GM19468 (cell line): Measurements from ENCODE around the gene C16orf89.
"Not testable (repeated sequence)": the region's sequence is repeated elsewhere in the genome, so short reads cannot be mapped to it uniquely, and the experiment has no call there.

Source experiments
- ATAC-seq: cut with Tn5 transposase; IDR thresholded peaks from one replicate; pipeline ENCODE4 v1.9.1; 2021; ENCODE audit warnings: mild to moderate bottlenecking, moderate library complexity, moderate number of reproducible peaks; ENCODE audit not compliant: unreplicated experiment; ENCODE audit errors: extremely low read depth

The C16orf89 gene

GRCh38 chr16:5065813-5066212 is at the start of gene C16orf89:
Gene C16orf89 (minus strand): TSS chr16:5065956. CDS start chr16:5065908, 48 bp downstream.
- ATAC-seq, result no peak

GRCh38 chr16:5110933-5111332 is 45.2 kb upstream of the C16orf89 start:
- not testable (repeated sequence) for ATAC-seq

GRCh38 chr16:5108505-5109158 is 42.9 kb upstream of the C16orf89 start:
- no peak for ATAC-seq

- ATAC-seq, result not testable (repeated sequence)
These were observed 39.3 kb upstream of the C16orf89 start for GRCh38 chr16:5105039-5105438.

- ATAC-seq, result not testable (repeated sequence)
These were observed 37.7 kb upstream of the C16orf89 start for GRCh38 chr16:5103296-5104032.

GRCh38 chr16:5099174-5099573 is 33.4 kb upstream of the C16orf89 start:
- not testable (repeated sequence) for ATAC-seq

- ATAC-seq, result not testable (repeated sequence)
These were observed 32.7 kb upstream of the C16orf89 start for GRCh38 chr16:5098221-5099159.

- peak; percentile 37 for ATAC-seq
These were observed 31.9 kb upstream of the C16orf89 start, which contains the start of gene EEF2KMT for GRCh38 chr16:5097470-5098220. Gene EEF2KMT (minus strand): TSS chr16:5097795. CDS start chr16:5097739, 56 bp downstream.

- not testable (repeated sequence) for ATAC-seq
These were observed 31.3 kb upstream of the C16orf89 start for GRCh38 chr16:5097061-5097469.

- not testable (repeated sequence) for ATAC-seq
These were observed 30.8 kb upstream of the C16orf89 start for GRCh38 chr16:5096437-5097060.

- not testable (repeated sequence) for ATAC-seq
These were observed 29.5 kb upstream of the C16orf89 start for GRCh38 chr16:5095145-5095830.

- not testable (repeated sequence) for ATAC-seq
These were observed 28.0 kb upstream of the C16orf89 start for GRCh38 chr16:5093746-5094145.

GRCh38 chr16:5093081-5093480 is 27.3 kb upstream of the C16orf89 start:
- not testable (repeated sequence) for ATAC-seq

GRCh38 chr16:5090592-5090991 is 24.8 kb upstream of the C16orf89 start:
- ATAC-seq, result not testable (repeated sequence)

GRCh38 chr16:5089911-5090555 is 24.3 kb upstream of the C16orf89 start:
- ATAC-seq, result not testable (repeated sequence)

GRCh38 chr16:5088936-5089335 is 23.2 kb upstream of the C16orf89 start:
- ATAC-seq, result not testable (repeated sequence)

GRCh38 chr16:5088086-5088790 is 22.5 kb upstream of the C16orf89 start:
- ATAC-seq, result not testable (repeated sequence)
